Measurements from ENCODE around the gene C13orf42. TPM values are rescaled to one million over a fixed set of nuclear protein-coding genes. Genes with fewer than 3 reads are reported as not detected.
"Not testable (repeated sequence)": the region's sequence is repeated elsewhere in the genome, so short reads cannot be mapped to it uniquely, and the experiment has no call there.

Gene C13orf42
- total RNA-seq, 4 donors from 2014 or later: not detected

GRCh38 chr13:51097353-51098043 is 13.6 kb downstream of the C13orf42 start:
- no peaks in the 10 kb centered on the region for H3K27me3 ChIP-seq
- no peak for TF ChIP-seq CTCF (IDR thresholded peaks at IDR 0.05)
- TF ChIP-seq POLR2AphosphoS5 (IDR thresholded peaks at IDR 0.05): no peak
- TF ChIP-seq POLR2A (IDR thresholded peaks at IDR 0.05): no peak
- TF ChIP-seq EP300 (IDR thresholded peaks at IDR 0.05): no peak
- no peaks in the 10 kb centered on the region for H3K36me3 ChIP-seq

GRCh38 chr13:51096131-51096530 is 14.9 kb downstream of the C13orf42 start:
- no peak for TF ChIP-seq EP300 (IDR thresholded peaks at IDR 0.05)
- no peak for TF ChIP-seq POLR2AphosphoS5 (IDR thresholded peaks at IDR 0.05)
- no peak for TF ChIP-seq POLR2A (IDR thresholded peaks at IDR 0.05)
- TF ChIP-seq CTCF (IDR thresholded peaks at IDR 0.05): no peak
- no peak overlapping the region for H3K27ac ChIP-seq
- no peaks in the 10 kb centered on the region for H3K4me1 ChIP-seq
- H3K4me3 ChIP-seq: no peak overlapping the region
- WGBS: 88% methylated on average over 1 of the region's 1 CpG
- no peaks in the 10 kb centered on the region for H3K36me3 ChIP-seq
- H3K9me3 ChIP-seq: no peaks in the 10 kb centered on the region
- no peak for DNase-seq (ENCODE audit: low spot score in 2 of 2)
- no peaks in the 10 kb centered on the region for H3K27me3 ChIP-seq

More at GRCh38 chr13:51097353-51098043, 13.6 kb downstream of the C13orf42 start:
- Histone ChIP-seq H3K4me3 (no peak overlapping the region), H3K9me3 (no peaks in the 10 kb centered on the region), H3K4me1 (no peaks in the 10 kb centered on the region), H3K27ac (no peak overlapping the region)
- 65% methylated on average over 4 of the region's 4 CpGs for WGBS
- no peak for DNase-seq (ENCODE audit: low spot score in 2 of 2)

- no peak overlapping the region for H3K27ac ChIP-seq
- no peaks in the 10 kb centered on the region for H3K4me1 ChIP-seq
- no peak overlapping the region for H3K4me3 ChIP-seq
- WGBS: 63% methylated on average over 4 of the region's 4 CpGs
- DNase-seq (ENCODE audit: low spot score in 2 of 2): no peak
- no peak for TF ChIP-seq EP300 (IDR thresholded peaks at IDR 0.05)
- TF ChIP-seq POLR2AphosphoS5 (IDR thresholded peaks at IDR 0.05): no peak
- no peak for TF ChIP-seq CTCF (IDR thresholded peaks at IDR 0.05)
- TF ChIP-seq POLR2A (IDR thresholded peaks at IDR 0.05): no peak
- H3K27me3 ChIP-seq: no peaks in the 10 kb centered on the region
- no peaks in the 10 kb centered on the region for H3K9me3 ChIP-seq
- no peaks in the 10 kb centered on the region for H3K36me3 ChIP-seq
Observed at GRCh38 chr13:51093574-51093973, 17.5 kb downstream of the C13orf42 start.

GRCh38 chr13:51091839-51092238 is 19.2 kb downstream of the C13orf42 start:
- no peaks in the 10 kb centered on the region for H3K36me3 ChIP-seq
- H3K9me3 ChIP-seq: no peaks in the 10 kb centered on the region
- H3K4me1 ChIP-seq: no peaks in the 10 kb centered on the region
- H3K27me3 ChIP-seq: no peaks in the 10 kb centered on the region
- no peak for DNase-seq (ENCODE audit: low spot score in 2 of 2)
- WGBS: 77% methylated on average over 4 of the region's 4 CpGs
- no peak for TF ChIP-seq CTCF (IDR thresholded peaks at IDR 0.05)
- no peak for TF ChIP-seq EP300 (IDR thresholded peaks at IDR 0.05)
- no peak for TF ChIP-seq POLR2AphosphoS5 (IDR thresholded peaks at IDR 0.05)
- no peak overlapping the region for H3K4me3 ChIP-seq
- no peak overlapping the region for H3K27ac ChIP-seq

- no peak overlapping the region for H3K4me3 ChIP-seq
- no peak for TF ChIP-seq POLR2A (IDR thresholded peaks at IDR 0.05)
- TF ChIP-seq EP300 (IDR thresholded peaks at IDR 0.05): no peak
- TF ChIP-seq POLR2AphosphoS5 (IDR thresholded peaks at IDR 0.05): no peak
- no peak for TF ChIP-seq CTCF (IDR thresholded peaks at IDR 0.05)
- no peaks in the 10 kb centered on the region for H3K4me1 ChIP-seq
- H3K36me3 ChIP-seq: no peaks in the 10 kb centered on the region
- H3K9me3 ChIP-seq: no peaks in the 10 kb centered on the region
- no peak overlapping the region for H3K27ac ChIP-seq
- WGBS: 89% methylated on average over 5 of the region's 5 CpGs
- no peaks in the 10 kb centered on the region for H3K27me3 ChIP-seq
- DNase-seq (ENCODE audit: low spot score in 2 of 2): no peak
Observed at GRCh38 chr13:51083706-51084105, 27.4 kb downstream of the C13orf42 start.

GRCh38 chr13:51080478-51081065 is 30.5 kb downstream of the C13orf42 start:
- not testable (repeated sequence) for H3K9me3 ChIP-seq; H3K4me3 ChIP-seq; DNase-seq (ENCODE audit: low spot score in 2 of 2); H3K36me3 ChIP-seq; H3K27ac ChIP-seq; H3K4me1 ChIP-seq; H3K27me3 ChIP-seq
- WGBS: 84% methylated on average over 7 of the region's 23 CpGs

All from suprapubic skin (tissue), 4 donors.